ENCODE data around the gene HS6ST3.

- TF ChIP-seq POLR2A (IDR thresholded peaks at IDR 0.05; ENCODE audit: low read length) (no peak), GATA1 (IDR thresholded peaks at IDR 0.05; ENCODE audit: low read depth, low read length) (no peak)
These were observed 17.5 kb upstream of the HS6ST3 start for GRCh38 chr13:96072392-96072791.
